Neural progenitor cell (in vitro differentiated cells): ENCODE results near the gene CENPN.

ENCODE experiments used
- EZH2 ChIP-seq: fragments of 200-600 bp; sonication (generic); IDR thresholded peaks from 2 replicates; pipeline ENCODE4 v1.6.1; 2017; ENCODE audit warnings: antibody characterized with exemption, mild to moderate bottlenecking, moderate library complexity
- TF ChIP-seq, protein P1 (sequence below): fragments of 200-600 bp; sonication (generic); IDR thresholded peaks from 2 replicates; pipeline ENCODE4 v1.5.1; 2017; ENCODE audit warnings: antibody characterized with exemption, mild to moderate bottlenecking

- TF ChIP-seq, protein P1, sequence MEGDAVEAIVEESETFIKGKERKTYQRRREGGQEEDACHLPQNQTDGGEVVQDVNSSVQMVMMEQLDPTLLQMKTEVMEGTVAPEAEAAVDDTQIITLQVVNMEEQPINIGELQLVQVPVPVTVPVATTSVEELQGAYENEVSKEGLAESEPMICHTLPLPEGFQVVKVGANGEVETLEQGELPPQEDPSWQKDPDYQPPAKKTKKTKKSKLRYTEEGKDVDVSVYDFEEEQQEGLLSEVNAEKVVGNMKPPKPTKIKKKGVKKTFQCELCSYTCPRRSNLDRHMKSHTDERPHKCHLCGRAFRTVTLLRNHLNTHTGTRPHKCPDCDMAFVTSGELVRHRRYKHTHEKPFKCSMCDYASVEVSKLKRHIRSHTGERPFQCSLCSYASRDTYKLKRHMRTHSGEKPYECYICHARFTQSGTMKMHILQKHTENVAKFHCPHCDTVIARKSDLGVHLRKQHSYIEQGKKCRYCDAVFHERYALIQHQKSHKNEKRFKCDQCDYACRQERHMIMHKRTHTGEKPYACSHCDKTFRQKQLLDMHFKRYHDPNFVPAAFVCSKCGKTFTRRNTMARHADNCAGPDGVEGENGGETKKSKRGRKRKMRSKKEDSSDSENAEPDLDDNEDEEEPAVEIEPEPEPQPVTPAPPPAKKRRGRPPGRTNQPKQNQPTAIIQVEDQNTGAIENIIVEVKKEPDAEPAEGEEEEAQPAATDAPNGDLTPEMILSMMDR = no peak
- no peak for TF ChIP-seq EZH2
These were observed 60.2 kb downstream of the CENPN start for GRCh38 chr16:81067166-81067565.
